ENCODE results near the gene TMEM183A.

TMEM183A gene

GRCh38 chr1:203026666-203027663 lies 19.8 kb downstream of the TMEM183A start:
- peak overlapping the region; percentile 46; the same call in 1 of the 2 replicates for H3K27ac ChIP-seq
- no peak for TF ChIP-seq CTCF (conservative IDR thresholded peaks at IDR 0.05)

- no peak for TF ChIP-seq CTCF (conservative IDR thresholded peaks at IDR 0.05)
- H3K27ac ChIP-seq, result no peak overlapping the region
These were observed 21.1 kb downstream of the TMEM183A start for GRCh38 chr1:203028067-203028783.

- TF ChIP-seq CTCF (conservative IDR thresholded peaks at IDR 0.05), result no peak
- no peak overlapping the region for H3K27ac ChIP-seq
These were observed 21.8 kb downstream of the TMEM183A start for GRCh38 chr1:203028784-203029553.

- H3K27ac ChIP-seq, result no peak overlapping the region
- TF ChIP-seq CTCF (conservative IDR thresholded peaks at IDR 0.05), result peak; percentile 41
These were observed 24.3 kb downstream of the TMEM183A start for GRCh38 chr1:203031467-203031866.

- TF ChIP-seq CTCF (conservative IDR thresholded peaks at IDR 0.05), result no peak
- H3K27ac ChIP-seq, result no peak overlapping the region
These were observed 26.1 kb downstream of the TMEM183A start for GRCh38 chr1:203033287-203033686.

GRCh38 chr1:203033917-203034316 lies 26.7 kb downstream of the TMEM183A start:
- no peak for TF ChIP-seq CTCF (conservative IDR thresholded peaks at IDR 0.05)
- no peak overlapping the region for H3K27ac ChIP-seq

Data from VCaP (cell line).